GM12875 (cell line): ENCODE measurements around the gene PCMTD2.

Experiments
- H3K4me3 ChIP-seq: one replicate; pipeline ENCODE4 v1.5.1; 2011; ENCODE audit warnings: low read depth, low read length, control low read depth
- TF ChIP-seq, protein P1 (sequence below): IDR thresholded peaks from 2 replicates; pipeline ENCODE4 v1.5.1; 2011; ENCODE audit warnings: low read depth, mild to moderate bottlenecking, control low read depth, inconsistent platforms, low read length, moderate library complexity, borderline replicate concordance; ENCODE audit not compliant: insufficient read depth

PCMTD2 gene

GRCh38 chr20:64241061-64241460 lies 14.5 kb upstream of the PCMTD2 start:
- no peak overlapping the region for H3K4me3 ChIP-seq

GRCh38 chr20:64242003-64242796 lies 13.3 kb upstream of the PCMTD2 start:
- TF ChIP-seq, protein P1, sequence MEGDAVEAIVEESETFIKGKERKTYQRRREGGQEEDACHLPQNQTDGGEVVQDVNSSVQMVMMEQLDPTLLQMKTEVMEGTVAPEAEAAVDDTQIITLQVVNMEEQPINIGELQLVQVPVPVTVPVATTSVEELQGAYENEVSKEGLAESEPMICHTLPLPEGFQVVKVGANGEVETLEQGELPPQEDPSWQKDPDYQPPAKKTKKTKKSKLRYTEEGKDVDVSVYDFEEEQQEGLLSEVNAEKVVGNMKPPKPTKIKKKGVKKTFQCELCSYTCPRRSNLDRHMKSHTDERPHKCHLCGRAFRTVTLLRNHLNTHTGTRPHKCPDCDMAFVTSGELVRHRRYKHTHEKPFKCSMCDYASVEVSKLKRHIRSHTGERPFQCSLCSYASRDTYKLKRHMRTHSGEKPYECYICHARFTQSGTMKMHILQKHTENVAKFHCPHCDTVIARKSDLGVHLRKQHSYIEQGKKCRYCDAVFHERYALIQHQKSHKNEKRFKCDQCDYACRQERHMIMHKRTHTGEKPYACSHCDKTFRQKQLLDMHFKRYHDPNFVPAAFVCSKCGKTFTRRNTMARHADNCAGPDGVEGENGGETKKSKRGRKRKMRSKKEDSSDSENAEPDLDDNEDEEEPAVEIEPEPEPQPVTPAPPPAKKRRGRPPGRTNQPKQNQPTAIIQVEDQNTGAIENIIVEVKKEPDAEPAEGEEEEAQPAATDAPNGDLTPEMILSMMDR = no peak
- H3K4me3 ChIP-seq = no peak overlapping the region

More at GRCh38 chr20:64241061-64241460, 14.5 kb upstream of the PCMTD2 start:
- TF ChIP-seq, protein P1 = no peak

GRCh38 chr20:64242797-64243475 lies 12.6 kb upstream of the PCMTD2 start:
- TF ChIP-seq, protein P1 = no peak
- H3K4me3 ChIP-seq = no peak overlapping the region

GRCh38 chr20:64244281-64244805 lies 11.2 kb upstream of the PCMTD2 start:
- no peak overlapping the region for H3K4me3 ChIP-seq
- TF ChIP-seq, protein P1 = no peak

DNA sequence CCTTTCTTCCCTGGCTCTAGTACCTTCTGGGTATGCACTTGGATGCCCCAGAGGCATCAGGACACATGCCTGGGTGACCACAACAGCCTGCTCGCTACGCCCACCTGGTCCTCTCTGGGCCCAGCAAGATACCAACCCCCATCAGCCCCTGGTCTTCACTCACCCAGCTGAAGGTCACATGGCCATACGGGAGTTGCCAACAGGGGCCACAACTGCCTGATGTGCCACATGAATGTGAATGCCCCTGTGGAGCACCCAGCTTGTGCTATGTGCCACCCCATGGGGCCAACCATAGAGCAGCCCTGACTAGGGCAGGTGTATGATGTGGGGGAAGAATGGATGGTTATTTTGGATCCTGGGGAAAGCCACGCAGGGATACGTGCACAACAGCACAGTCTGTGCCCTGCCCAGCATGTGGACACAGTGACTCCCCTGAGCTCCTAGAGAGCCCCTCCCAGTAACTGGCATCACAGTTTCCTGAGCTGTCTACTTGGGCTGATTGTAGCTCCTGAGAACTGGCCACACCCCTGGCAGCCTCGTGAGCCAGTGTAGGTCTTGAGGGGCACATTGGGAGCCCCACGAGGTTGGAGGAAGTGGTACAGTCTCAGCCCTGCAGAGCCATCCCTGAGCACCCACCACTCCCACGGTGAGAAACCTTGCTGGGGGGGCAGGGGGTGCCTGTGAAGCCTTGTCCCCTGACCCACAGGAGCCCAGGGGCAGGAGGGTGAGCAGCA lies 10.5 kb upstream of the PCMTD2 start:
- H3K4me3 ChIP-seq = no peak overlapping the region
- TF ChIP-seq, protein P1 = no peak

- H3K4me3 ChIP-seq = no peak overlapping the region
- TF ChIP-seq, protein P1 = no peak
Measured at GRCh38 chr20:64245746-64246595, 9.6 kb upstream of the PCMTD2 start.
